Caco-2 (cell line): ENCODE data around the gene PRSS1. TPM values are rescaled to one million over a fixed set of nuclear protein-coding genes. Genes with fewer than 3 reads are reported as not detected.

ENCODE experiments used
- BruUV-seq: library from RNA; stranded (reverse); fragments of 400-500 nt; replicated peaks from 2 replicates; lab custom pipeline; 2021; lab: Mats Ljungman, UMichigan
- CTCF ChIA-PET: fragments of 300-600 bp; sonication (Branson Sonifier 250); formaldehyde crosslinking; loops from one replicate; lab custom pipeline; 2022; ENCODE audit warnings: antibody characterized with exemption; lab: Charles Lee
- POLR2A ChIA-PET: fragments of 300-600 bp; sonication (Branson Sonifier 250); formaldehyde crosslinking; loops from one replicate; lab custom pipeline; 2022; ENCODE audit warnings: antibody characterized with exemption; lab: Charles Lee
- DNase-seq, 2 experiments: peaks; one replicate each; pipeline versions ENCODE4 v3.0.0 to v3.0.0-alpha.2; 2020 to 2022
- H3K27me3 ChIP-seq: replicated peaks from 2 replicates; pipeline ENCODE4 v1.6.0; 2011; ENCODE audit warnings: low read length; ENCODE audit not compliant: control insufficient read depth, insufficient read depth
- H3K36me3 ChIP-seq: 2 replicates; pipeline ENCODE4 v1.5.1; 2011; ENCODE audit warnings: low read length; ENCODE audit not compliant: control insufficient read depth, insufficient read depth
- H3K4me1 ChIP-seq: fragments of 250-450 bp; sonication (Bioruptor Pico); 2 replicates; pipeline ENCODE4 v1.5.1; 2020; ENCODE audit warnings: mild to moderate bottlenecking
- H3K4me3 ChIP-seq: 2 replicates; pipeline ENCODE4 v1.5.1; 2011; ENCODE audit warnings: low read depth, mild to moderate bottlenecking, control low read depth, low read length
- H3K9me3 ChIP-seq: fragments of 250-450 bp; sonication (Bioruptor Pico); 2 replicates; pipeline ENCODE4 v1.5.1; 2020; ENCODE audit warnings: mild to moderate bottlenecking, moderate library complexity
- H3K27ac Mint-ChIP-seq: one replicate; pipeline ENCODE4 v1.8.0; 2022; ENCODE audit warnings: mixed read lengths; ENCODE audit not compliant: unreplicated experiment
- H3K27me3 Mint-ChIP-seq: one replicate; pipeline ENCODE4 v1.8.0; 2022; ENCODE audit warnings: mixed read lengths; ENCODE audit not compliant: insufficient read depth, unreplicated experiment
- H3K36me3 Mint-ChIP-seq: one replicate; pipeline ENCODE4 v1.8.0; 2022; ENCODE audit warnings: mild to moderate bottlenecking, mixed read lengths; ENCODE audit not compliant: insufficient read depth, unreplicated experiment
- H3K4me1 Mint-ChIP-seq: one replicate; pipeline ENCODE4 v1.8.0; 2022; ENCODE audit warnings: low read depth, mixed read lengths; ENCODE audit not compliant: unreplicated experiment
- H3K4me3 Mint-ChIP-seq: one replicate; pipeline ENCODE4 v1.8.0; 2022; ENCODE audit warnings: mild to moderate bottlenecking, moderate library complexity, mixed read lengths; ENCODE audit not compliant: unreplicated experiment
- H3K9me3 Mint-ChIP-seq: one replicate; pipeline ENCODE4 v1.8.0; 2022; ENCODE audit warnings: mixed read lengths; ENCODE audit not compliant: unreplicated experiment
- CTCF ChIP-seq, 2 experiments: fragments of 200-600 bp in 1 of 2; IDR thresholded peaks; 1 replicate in 1 of 2; 2 replicates in 1 of 2; pipeline versions ENCODE4 v1.5.1 to v1.8.0; 2011 to 2022; ENCODE audit warnings: antibody characterized with exemption in 1 of 2, control low read depth in 1 of 2, inconsistent platforms in 1 of 2, low read depth in 1 of 2, low read length in 1 of 2, mild to moderate bottlenecking in 1 of 2, moderate library complexity in 1 of 2; ENCODE audit not compliant: insufficient read depth in 1 of 2, severe bottlenecking in 1 of 2, unreplicated experiment in 1 of 2
- intact Hi-C: fragments of 100-400 bp; cut with micrococcal nuclease; formaldehyde crosslinking; loops from one replicate; pipeline ENCODE4 v1.10.0; 2022; ENCODE audit not compliant: unreplicated experiment
- total RNA-seq: library from RNA; stranded (reverse); gene quantifications from 2 replicates; pipeline ENCODE4 v1.2.3, GENCODE V29; 2022

PRSS1 gene
- total RNA-seq, 1 experiment from 2014 or later = 18.1 TPM

GRCh38 chr7:142795339-142795863 lies 46.1 kb downstream of the PRSS1 start:
- H3K27me3 Mint-ChIP-seq = peaks cover 10% of the 10 kb centered on the region
- Histone ChIP-seq H3K36me3 (no peaks in the 10 kb centered on the region), H3K4me1 (no peaks in the 10 kb centered on the region), H3K4me3 (no peak overlapping the region), H3K9me3 (no peaks in the 10 kb centered on the region), H3K27me3 (no peaks in the 10 kb centered on the region; the same call in 1 of the 2 replicates)
- H3K9me3 Mint-ChIP-seq = no peaks in the 10 kb centered on the region
- CTCF ChIA-PET = no interaction called here
- no peak for DNase-seq
- no peak overlapping the region for H3K27ac Mint-ChIP-seq
- no peak overlapping the region for H3K4me3 Mint-ChIP-seq
- no peak for TF ChIP-seq CTCF (IDR thresholded peaks at IDR 0.05; ENCODE audit: insufficient read depth in 1 of 2, low read depth in 1 of 2, low read length in 1 of 2, severe bottlenecking in 1 of 2, unreplicated experiment in 1 of 2)
- no peaks in the 10 kb centered on the region for H3K4me1 Mint-ChIP-seq
- POLR2A ChIA-PET = no interaction called here
- no TSS peak for BruUV-seq
- H3K36me3 Mint-ChIP-seq = no peaks in the 10 kb centered on the region
- intact Hi-C loops = no loop called here

DNA sequence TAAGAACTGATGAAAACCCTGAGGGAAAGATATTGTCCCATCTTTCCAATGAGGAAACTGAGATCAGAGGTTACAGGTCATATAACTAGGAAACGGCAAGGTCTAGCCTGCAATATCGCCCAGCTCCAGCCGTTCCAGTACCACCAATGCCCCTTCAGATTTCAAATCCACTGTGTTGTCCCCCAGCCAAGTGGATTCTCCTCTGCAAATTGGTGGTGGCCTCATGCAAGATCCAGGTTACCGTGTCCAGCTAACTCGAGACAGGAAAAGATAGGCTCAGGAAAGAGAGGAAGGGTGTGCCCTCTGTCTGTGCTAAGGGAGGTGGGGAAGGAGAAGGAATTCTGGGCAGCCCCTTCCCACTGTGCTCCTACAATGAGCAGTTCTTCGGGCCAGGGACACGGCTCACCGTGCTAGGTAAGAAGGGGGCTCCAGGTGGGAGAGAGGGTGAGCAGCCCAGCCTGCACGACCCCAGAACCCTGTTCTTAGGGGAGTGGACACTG lies 46.8 kb downstream of the PRSS1 start:
- Mint-ChIP-seq H3K27ac (no peak overlapping the region), H3K36me3 (no peaks in the 10 kb centered on the region)
- H3K27me3 ChIP-seq = no peaks in the 10 kb centered on the region; the same call in 1 of the 2 replicates

More for the DNA sequence above, 46.8 kb downstream of the PRSS1 start:
- H3K4me1 ChIP-seq = no peaks in the 10 kb centered on the region
- ChIA-PET CTCF (no interaction called here), POLR2A (no interaction called here)
- Mint-ChIP-seq H3K9me3 (no peaks in the 10 kb centered on the region), H3K27me3 (peaks cover 10% of the 10 kb centered on the region), H3K4me1 (no peaks in the 10 kb centered on the region), H3K4me3 (no peak overlapping the region)
- no peak overlapping the region for H3K4me3 ChIP-seq
- intact Hi-C loops = no loop called here
- H3K9me3 ChIP-seq = no peaks in the 10 kb centered on the region
- no peaks in the 10 kb centered on the region for H3K36me3 ChIP-seq
- no TSS peak for BruUV-seq
- DNase-seq = no peak
- no peak for TF ChIP-seq CTCF (IDR thresholded peaks at IDR 0.05; ENCODE audit: insufficient read depth in 1 of 2, low read depth in 1 of 2, low read length in 1 of 2, severe bottlenecking in 1 of 2, unreplicated experiment in 1 of 2)
